PC-3 (cell line): ENCODE results near the gene SLK. TPM values are rescaled to one million over a fixed set of nuclear protein-coding genes. Genes with fewer than 3 reads are reported as not detected.

Experiments
- ATAC-seq: fragments of 200-7000 bp; cut with Tn5 transposase; 2 replicates; pipeline ENCODE4 v1.9.1; 2020; ENCODE audit warnings: mild to moderate bottlenecking, moderate library complexity
- BruUV-seq: library from RNA; stranded (reverse); fragments of 400-500 nt; replicated peaks from 2 replicates; lab custom pipeline; 2021; lab: Mats Ljungman, UMichigan
- CTCF ChIA-PET: fragments of 300-600 bp; sonication (Branson Sonifier 250); formaldehyde crosslinking; loops from one replicate; lab custom pipeline; 2022; ENCODE audit warnings: antibody characterized with exemption; lab: Charles Lee
- POLR2A ChIA-PET: fragments of 300-600 bp; sonication (Branson Sonifier 250); formaldehyde crosslinking; loops from one replicate; lab custom pipeline; 2022; ENCODE audit warnings: antibody characterized with exemption; ENCODE audit not compliant: unreplicated experiment; lab: Charles Lee
- DNase-seq: peaks from one replicate; pipeline ENCODE4 v3.0.0-alpha.2; 2015
- H2AFZ ChIP-seq: fragments of 300-600 bp; sonication (generic); 2 replicates; pipeline ENCODE4 v1.6.0; 2016; ENCODE audit warnings: antibody characterized with exemption, low read length
- H3F3A ChIP-seq: fragments of 300-600 bp; sonication (generic); one replicate; pipeline ENCODE4 v1.6.0; 2017; ENCODE audit warnings: antibody characterized with exemption, low read length, control low read depth, mild to moderate bottlenecking; ENCODE audit not compliant: unreplicated experiment
- H3K27ac ChIP-seq: fragments of 300-600 bp; sonication (generic); 2 replicates; pipeline ENCODE4 v1.5.1; 2016; ENCODE audit warnings: mild to moderate bottlenecking, low read length
- H3K27me3 ChIP-seq: fragments of 300-600 bp; sonication (generic); 2 replicates; pipeline ENCODE4 v1.6.1; 2016; ENCODE audit warnings: low read length, mixed read lengths
- H3K36me3 ChIP-seq: fragments of 300-600 bp; sonication (generic); 2 replicates; pipeline ENCODE4 v1.6.1; 2016; ENCODE audit warnings: low read depth, mixed run types, low read length, mixed read lengths
- H3K4me1 ChIP-seq: fragments of 300-600 bp; sonication (generic); 2 replicates; pipeline ENCODE4 v1.5.1; 2016; ENCODE audit warnings: low read length; ENCODE audit not compliant: insufficient read depth
- H3K4me2 ChIP-seq: fragments of 300-600 bp; sonication (generic); 2 replicates; pipeline ENCODE4 v1.6.0; 2016; ENCODE audit warnings: low read length
- H3K4me3 ChIP-seq: fragments of 300-600 bp; sonication (generic); 2 replicates; pipeline ENCODE4 v1.5.1; 2016; ENCODE audit warnings: mild to moderate bottlenecking, low read length, mixed read lengths
- H3K79me2 ChIP-seq: fragments of 300-600 bp; sonication (generic); 2 replicates; pipeline ENCODE4 v1.6.1; 2017; ENCODE audit warnings: low read length, mixed read lengths
- H3K9ac ChIP-seq: fragments of 300-600 bp; sonication (generic); 2 replicates; pipeline ENCODE4 v1.6.0; 2016; ENCODE audit warnings: mild to moderate bottlenecking, low read length
- H3K9me2 ChIP-seq: fragments of 300-600 bp; sonication (generic); replicated peaks from 2 replicates; pipeline ENCODE4 v1.6.1; 2016; ENCODE audit warnings: mixed run types, low read length, mixed read lengths
- H3K9me3 ChIP-seq: fragments of 300-600 bp; sonication (generic); 2 replicates; pipeline ENCODE4 v1.6.1; 2016; ENCODE audit warnings: low read length, mixed read lengths
- H4K20me1 ChIP-seq: fragments of 300-600 bp; sonication (generic); 2 replicates; pipeline ENCODE4 v1.6.1; 2016; ENCODE audit warnings: low read length, mixed read lengths
- EZH2 ChIP-seq: fragments of 300-600 bp; sonication (generic); IDR thresholded peaks from one replicate; pipeline ENCODE4 v1.6.1; 2017; ENCODE audit warnings: antibody characterized with exemption, mild to moderate bottlenecking, low read length; ENCODE audit not compliant: unreplicated experiment
- EZH2phosphoT487 ChIP-seq: fragments of 300-600 bp; sonication (generic); IDR thresholded peaks from 2 replicates; pipeline ENCODE4 v1.6.1; 2018; ENCODE audit warnings: mild to moderate bottlenecking, antibody characterized with exemption, low read length, borderline replicate concordance
- intact Hi-C: fragments of 100-400 bp; cut with micrococcal nuclease; formaldehyde crosslinking; loops from 2 replicates; pipeline ENCODE4 v1.9.0; 2023
- total RNA-seq: library from RNA; depleted of rRNA; stranded (reverse); fragments of >200 nt; gene quantifications from 2 replicates; pipeline ENCODE4 v1.2.3, GENCODE V29; 2014
- TF ChIP-seq, protein P1 (sequence below): fragments of 300-600 bp; sonication (generic); conservative IDR thresholded peaks from 2 replicates; pipeline ENCODE4 v1.5.1; 2017; ENCODE audit warnings: antibody characterized with exemption, low read depth, mild to moderate bottlenecking, low read length

Gene SLK
- total RNA-seq, 1 experiment from 2014 or later: 20.2 TPM

DNA sequence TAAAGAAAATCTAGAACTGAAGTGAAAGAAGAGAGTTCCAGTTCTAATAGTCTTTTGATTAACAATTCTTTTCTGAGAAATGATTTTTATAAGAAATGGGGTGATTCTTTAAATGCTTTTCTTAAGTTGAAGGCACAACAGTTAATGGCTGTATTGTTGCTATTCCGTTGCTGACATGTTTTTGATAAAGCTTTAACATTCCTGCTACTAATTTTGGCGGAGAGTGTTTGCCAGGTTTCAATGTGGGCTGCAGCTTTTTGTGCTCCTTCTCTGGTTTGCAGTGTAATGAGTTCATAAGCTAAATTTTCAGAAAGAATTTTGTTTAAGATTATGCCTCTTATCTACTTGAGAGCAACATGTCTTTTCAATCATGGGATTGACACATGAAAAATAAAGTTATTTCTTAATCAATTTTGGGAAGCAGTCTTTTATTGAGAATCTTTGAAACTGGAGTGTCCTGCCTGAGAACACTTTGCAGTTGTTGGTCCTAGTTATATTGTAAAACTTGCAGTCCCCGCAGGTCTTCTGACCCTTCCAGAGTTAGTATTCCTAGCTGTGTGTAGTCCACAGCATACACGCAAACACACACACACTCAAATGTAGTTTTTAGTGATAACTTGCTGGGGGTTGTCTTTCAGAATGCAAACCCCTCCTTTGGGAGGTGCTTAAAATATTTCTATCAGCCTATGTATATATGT lies 62.0 kb downstream of the SLK start:
- no peaks in the 10 kb centered on the region for H3K27me3 ChIP-seq

GRCh38 chr10:104029521-104029860 lies 62.6 kb downstream of the SLK start:
- Histone ChIP-seq H3K27ac (no peak overlapping the region), H3K4me3 (no peak overlapping the region), H3K9me3 (no peaks in the 10 kb centered on the region), H3K36me3 (peaks cover 9% of the 10 kb centered on the region), H3K9me2 (no peaks in the 10 kb centered on the region), H4K20me1 (no peaks in the 10 kb centered on the region), H3K9ac (no peak overlapping the region), H3K4me2 (no peak overlapping the region), H3K27me3 (no peaks in the 10 kb centered on the region), H3K79me2 (no peaks in the 10 kb centered on the region), H3F3A (no peaks in the 10 kb centered on the region), H3K4me1 (no peaks in the 10 kb centered on the region), H2AFZ (no peak overlapping the region)
- ChIA-PET CTCF (interaction anchor here (0.7 kb wide), 1 partner anchor 271 kb away, joined by 4 read pairs; no protein-coding TSS in a partner anchor), POLR2A (no interaction called here)
- TF ChIP-seq EZH2 (no peak), EZH2phosphoT487 (no peak)
- TF ChIP-seq, protein P1, sequence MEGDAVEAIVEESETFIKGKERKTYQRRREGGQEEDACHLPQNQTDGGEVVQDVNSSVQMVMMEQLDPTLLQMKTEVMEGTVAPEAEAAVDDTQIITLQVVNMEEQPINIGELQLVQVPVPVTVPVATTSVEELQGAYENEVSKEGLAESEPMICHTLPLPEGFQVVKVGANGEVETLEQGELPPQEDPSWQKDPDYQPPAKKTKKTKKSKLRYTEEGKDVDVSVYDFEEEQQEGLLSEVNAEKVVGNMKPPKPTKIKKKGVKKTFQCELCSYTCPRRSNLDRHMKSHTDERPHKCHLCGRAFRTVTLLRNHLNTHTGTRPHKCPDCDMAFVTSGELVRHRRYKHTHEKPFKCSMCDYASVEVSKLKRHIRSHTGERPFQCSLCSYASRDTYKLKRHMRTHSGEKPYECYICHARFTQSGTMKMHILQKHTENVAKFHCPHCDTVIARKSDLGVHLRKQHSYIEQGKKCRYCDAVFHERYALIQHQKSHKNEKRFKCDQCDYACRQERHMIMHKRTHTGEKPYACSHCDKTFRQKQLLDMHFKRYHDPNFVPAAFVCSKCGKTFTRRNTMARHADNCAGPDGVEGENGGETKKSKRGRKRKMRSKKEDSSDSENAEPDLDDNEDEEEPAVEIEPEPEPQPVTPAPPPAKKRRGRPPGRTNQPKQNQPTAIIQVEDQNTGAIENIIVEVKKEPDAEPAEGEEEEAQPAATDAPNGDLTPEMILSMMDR: no peak
- BruUV-seq: no TSS peak
- ATAC-seq: no peak
- no peak for DNase-seq
- intact Hi-C loops: no loop called here

More for the DNA sequence above, 62.0 kb downstream of the SLK start:
- Histone ChIP-seq H3K4me3 (no peak overlapping the region), H4K20me1 (no peaks in the 10 kb centered on the region), H3F3A (no peaks in the 10 kb centered on the region), H3K9ac (no peak overlapping the region), H3K27ac (no peak overlapping the region), H3K9me2 (no peaks in the 10 kb centered on the region), H3K4me1 (no peaks in the 10 kb centered on the region), H3K9me3 (no peaks in the 10 kb centered on the region), H2AFZ (no peak overlapping the region), H3K79me2 (no peaks in the 10 kb centered on the region), H3K36me3 (peaks cover 9% of the 10 kb centered on the region), H3K4me2 (no peak overlapping the region)
- intact Hi-C loops: no loop called here
- DNase-seq: no peak
- no peak for ATAC-seq
- ChIA-PET POLR2A (no interaction called here), CTCF (no interaction called here)
- no TSS peak for BruUV-seq
- no peak for TF ChIP-seq EZH2
- TF ChIP-seq EZH2phosphoT487: no peak
- TF ChIP-seq, protein P1: no peak

- Histone ChIP-seq H3K4me1 (no peaks in the 10 kb centered on the region), H2AFZ (no peak overlapping the region), H4K20me1 (no peaks in the 10 kb centered on the region), H3K27me3 (no peaks in the 10 kb centered on the region), H3K36me3 (no peaks in the 10 kb centered on the region), H3K9me3 (no peaks in the 10 kb centered on the region), H3K9me2 (no peaks in the 10 kb centered on the region), H3F3A (no peaks in the 10 kb centered on the region), H3K79me2 (no peaks in the 10 kb centered on the region), H3K27ac (no peak overlapping the region), H3K4me3 (no peak overlapping the region), H3K4me2 (no peak overlapping the region), H3K9ac (no peak overlapping the region)
- no TSS peak for BruUV-seq
- ChIA-PET CTCF (no interaction called here), POLR2A (no interaction called here)
- DNase-seq (no peak), ATAC-seq (no peak)
- intact Hi-C loops: no loop called here
- TF ChIP-seq EZH2phosphoT487 (no peak), EZH2 (no peak)
- TF ChIP-seq, protein P1: no peak
Measured at GRCh38 chr10:104031631-104032030, 64.7 kb downstream of the SLK start.
